HG03159 (cell line): ENCODE results near the gene SEC16A.

ENCODE experiments used
- ATAC-seq: cut with Tn5 transposase; IDR thresholded peaks from one replicate; pipeline ENCODE4 v1.9.1; 2021; ENCODE audit warnings: mild to moderate bottlenecking, moderate library complexity; ENCODE audit not compliant: unreplicated experiment

The SEC16A gene

DNA sequence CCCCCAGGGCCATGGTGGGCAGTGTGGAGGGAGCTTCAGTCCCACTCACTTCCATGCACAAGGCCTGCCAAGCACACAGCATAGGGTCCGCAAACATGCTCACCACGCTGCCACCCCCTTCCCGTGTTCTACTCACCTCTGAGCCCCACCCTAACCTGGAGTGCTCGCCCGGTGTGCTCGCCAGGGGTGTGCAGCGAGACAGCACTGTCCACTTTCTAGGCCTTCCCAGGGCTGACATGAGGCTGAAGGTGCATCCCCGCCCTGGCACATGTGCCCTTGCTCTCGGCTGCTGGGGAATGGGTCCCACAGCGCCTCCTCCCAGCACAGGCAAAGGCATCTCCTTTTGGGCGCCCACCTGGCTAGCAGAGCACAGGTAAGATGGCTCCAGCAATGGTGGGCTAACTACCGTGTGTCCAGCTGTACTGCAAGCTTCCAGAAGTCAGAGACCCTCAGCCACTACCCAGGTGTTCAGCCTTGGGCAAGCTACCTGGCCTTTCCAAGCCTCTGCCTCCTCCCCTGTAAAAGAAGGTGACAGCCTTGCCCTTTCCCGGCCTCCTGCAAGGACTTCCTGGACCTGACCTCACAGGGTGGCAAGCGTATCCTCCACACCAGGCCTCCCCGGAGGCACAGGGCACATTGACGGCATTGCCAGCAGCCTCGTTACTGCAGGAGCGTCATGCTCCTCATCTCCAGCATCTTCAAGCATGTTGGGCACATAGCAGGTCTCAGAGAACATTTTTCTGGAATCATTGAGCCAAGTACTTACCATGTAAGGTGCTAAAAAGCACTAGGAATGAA is 4.2 kb upstream of the SEC16A start:
- ATAC-seq = no peak

- ATAC-seq = no peak
Measured at GRCh38 chr9:136486131-136486530, 3.3 kb upstream of the SEC16A start.

DNA sequence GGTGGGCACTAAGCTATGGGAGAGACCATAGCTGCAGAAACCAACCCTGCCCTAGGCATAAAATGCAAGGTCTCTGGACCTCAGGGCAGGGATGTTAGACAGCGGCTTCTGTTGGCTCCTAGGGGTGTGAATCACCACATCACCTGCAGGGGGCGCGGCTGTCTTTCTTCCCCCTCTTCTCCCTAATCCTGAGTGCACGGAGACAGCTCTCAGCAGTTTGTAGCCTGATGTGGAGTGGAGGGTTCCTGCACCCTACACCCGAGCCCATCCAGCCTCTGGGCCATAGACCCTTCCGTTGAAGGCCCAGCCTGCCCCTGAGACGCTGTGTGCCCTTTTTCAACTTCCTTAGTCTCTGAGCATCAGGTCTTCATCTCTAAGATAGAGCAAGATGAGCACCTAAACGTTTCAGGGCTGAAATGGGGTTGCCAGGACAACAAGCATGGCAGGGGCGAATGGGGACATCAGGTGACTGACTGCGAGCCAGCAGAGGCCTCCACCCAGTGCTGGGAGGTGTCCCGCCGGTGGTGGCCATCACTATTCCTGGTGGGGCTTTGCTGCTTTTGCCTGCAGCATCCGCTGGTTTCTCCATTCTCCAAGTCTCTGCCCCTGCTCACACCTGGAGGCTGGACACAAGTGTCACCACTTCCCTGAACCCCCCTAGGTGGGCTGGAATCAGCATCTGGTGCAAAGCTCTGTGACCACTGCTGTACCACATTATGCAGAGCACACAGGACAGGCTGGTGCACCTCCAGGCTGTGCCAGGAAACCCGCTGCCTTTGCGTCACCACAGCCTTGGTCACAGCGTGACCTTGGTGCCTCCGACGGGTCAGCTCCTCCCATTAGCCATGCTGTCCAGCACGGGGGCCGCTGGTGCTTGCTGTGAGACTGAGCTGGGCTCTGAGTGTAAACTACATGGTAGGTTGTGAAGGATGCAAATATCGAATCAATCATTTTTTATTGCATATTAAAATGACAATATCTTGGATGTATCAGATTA is 2.5 kb upstream of the SEC16A start:
- ATAC-seq = no peak

GRCh38 chr9:136484153-136485048 is 1.6 kb upstream of the SEC16A start:
- peak; percentile 1 for ATAC-seq

- peak; percentile 58 for ATAC-seq
Measured at GRCh38 chr9:136483589-136484152, 831 bp upstream of the SEC16A start.

DNA sequence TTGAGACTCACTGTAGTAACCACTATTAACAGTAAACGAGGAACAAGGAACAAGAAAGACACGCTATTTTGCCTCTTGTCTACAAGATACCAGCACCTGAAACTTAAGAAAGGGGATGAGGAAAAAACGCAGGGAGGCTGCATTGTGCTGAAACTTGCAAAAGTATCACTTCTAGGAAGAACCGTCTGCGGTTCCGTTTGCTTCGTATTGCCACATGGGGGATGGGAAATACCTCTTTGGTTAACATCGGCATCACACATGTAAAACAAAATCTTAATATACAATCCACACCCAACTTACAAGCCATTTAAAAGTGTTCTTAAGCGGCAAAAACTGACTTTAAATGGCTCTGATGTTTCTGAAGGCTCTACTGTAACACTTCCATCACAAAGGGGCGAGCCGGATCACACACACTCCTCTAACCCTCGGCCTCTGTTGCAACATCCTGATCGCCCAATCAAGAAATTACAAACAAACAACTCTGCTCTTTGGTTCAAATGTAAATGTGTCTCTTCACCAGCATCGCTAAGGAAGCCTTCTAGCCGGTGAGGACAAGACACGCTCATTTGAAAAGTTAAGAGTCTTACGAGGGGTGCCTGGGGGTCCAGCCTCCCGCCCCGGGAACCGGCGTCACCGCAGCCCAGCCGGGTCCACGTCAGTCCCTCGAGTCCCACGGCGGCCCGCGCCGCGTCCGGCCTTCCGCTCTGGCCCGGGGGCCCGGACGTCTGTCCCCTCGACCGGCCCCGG is 621 bp downstream of the SEC16A start:
- no peak for ATAC-seq

DNA sequence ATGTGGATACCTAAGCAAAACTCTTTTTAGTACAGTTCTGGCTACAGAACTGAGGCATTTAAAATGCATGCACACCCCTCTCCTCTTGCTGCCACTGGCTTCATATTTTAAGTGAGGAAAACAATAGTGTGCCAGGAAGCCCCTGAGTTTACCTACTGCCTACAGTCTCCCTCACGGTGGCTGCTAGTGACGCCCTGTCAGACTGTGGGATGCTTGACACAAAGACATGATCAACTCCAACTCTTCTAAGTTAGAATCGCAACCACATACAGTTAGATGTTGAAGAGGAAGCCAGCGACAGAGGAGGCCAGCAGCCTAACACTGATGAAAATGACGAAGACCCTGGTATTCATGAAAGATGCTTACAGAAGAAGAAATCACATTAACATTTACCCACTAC is 1.3 kb downstream of the SEC16A start:
- no peak for ATAC-seq

DNA sequence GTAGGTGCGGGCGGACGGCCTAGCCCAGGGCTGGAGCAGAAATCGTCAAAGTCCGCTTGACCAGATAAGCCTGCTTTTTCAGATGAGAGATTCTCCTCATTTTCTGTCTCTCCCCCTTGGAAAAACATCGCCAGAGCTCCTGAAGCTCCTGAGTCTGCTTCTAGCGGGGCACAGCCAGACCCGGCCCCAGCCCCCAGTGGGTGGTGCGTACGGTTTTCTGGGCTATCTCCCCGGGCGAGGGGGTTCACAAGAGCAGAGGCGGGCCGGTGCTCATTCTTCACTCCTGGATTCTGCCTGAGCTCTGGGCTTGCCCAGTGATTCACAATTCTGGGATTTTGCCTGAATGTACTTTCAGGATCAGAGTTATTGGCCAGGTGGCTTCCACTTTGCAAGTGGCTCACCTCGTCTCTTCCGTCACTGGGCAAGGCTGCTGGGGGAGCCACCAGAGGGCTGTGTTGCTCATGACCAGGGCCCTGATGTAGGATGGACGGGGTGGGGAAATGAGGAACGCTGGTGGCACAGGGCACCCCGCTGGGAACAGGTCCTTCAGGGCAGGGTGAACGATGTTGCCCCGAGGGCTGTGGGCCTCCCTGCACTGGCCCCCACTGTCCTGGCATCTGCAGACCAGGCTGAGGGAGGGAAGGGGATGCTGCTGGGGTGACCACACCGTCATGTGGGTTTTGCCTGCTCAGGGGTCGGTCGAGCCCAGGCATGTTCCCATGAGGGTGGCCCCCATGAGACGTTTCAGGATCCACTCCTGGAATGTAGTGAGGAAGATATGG is 6.3 kb downstream of the SEC16A start:
- ATAC-seq = no peak

GRCh38 chr9:136474974-136475865 is 7.6 kb downstream of the SEC16A start:
- ATAC-seq = no peak

DNA sequence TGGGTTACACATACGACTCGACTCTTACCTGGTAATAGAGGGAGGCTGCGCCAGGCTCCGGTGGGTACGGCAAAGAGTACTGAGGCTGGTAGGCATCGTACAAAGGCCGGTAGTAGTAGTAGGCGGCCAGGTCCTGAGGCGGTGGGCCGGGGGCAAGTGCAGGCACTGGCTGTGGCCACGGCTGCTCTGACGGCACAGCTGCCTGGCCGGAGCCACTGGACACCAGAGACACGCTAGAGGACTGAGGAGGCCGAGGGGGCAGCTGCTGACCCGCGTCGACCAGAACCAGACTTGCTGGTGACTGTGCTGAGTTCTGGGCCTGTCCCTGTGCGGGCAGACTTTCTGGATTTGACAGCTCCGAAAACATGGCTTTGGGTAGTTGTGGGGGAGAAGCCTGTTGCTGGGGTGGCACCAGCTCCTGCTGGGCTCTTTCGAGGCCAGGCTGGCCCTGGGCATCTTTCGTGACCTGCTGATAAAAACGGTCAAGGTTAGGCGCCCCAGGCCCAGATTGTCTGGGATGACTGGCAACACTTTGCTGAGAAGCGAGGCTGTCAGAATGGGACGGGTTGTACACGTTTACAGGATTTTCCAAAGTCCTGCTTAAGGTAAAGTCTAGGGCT is 8.7 kb downstream of the SEC16A start:
- ATAC-seq = no peak

DNA sequence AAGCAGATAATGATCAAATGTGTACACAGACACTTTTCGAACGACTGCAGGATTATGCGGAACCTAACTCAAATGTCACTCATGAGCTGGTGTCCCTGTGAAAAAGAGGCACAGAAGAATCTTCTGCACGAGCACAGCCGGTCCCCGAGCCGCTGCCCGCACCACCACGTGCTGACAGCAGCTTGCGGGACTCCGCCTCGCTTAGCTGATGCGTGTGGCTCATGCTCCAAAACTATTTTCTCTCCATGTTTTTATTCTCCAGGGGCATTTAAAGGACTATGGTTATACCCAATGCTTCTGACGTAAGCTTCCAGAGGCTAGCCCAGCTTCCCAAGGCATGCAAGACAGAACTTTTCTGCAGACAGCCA is 9.5 kb downstream of the SEC16A start:
- no peak for ATAC-seq

DNA sequence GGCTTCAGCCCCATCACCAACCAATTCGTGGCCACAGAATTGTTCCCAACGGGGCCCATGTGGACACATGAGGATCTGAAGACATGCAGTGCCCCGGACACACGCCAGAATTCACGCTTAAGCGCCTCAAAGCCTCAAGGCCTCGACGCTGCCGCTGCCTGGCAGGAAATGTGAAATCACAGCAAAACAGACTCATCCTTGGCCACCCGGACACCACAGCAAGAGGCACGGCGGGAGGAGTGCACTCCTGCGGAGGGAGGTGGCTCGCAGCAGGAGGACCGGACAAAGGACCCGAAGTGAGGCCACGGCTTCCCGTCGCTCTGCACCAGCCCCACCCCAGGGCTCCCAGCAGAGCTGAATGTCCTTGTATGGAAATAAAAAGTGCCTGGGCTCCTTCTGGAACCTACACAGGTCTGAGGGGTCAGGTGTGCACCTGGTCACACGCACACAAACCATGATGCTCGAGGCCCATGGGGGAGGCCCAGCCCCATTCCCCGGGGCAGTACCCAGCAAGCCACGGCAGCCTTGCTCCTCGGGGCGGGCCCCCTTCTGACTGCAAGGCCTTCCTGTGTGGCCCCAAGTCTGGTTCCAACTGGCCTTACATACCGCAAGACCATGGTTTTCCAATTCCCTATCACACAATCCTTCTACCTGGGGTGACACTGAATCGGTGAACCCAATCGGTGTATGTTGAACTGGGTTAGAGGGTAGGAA is 10.0 kb downstream of the SEC16A start:
- no peak for ATAC-seq

GRCh38 chr9:136471802-136472487 is 10.9 kb downstream of the SEC16A start:
- no peak for ATAC-seq

- no peak for ATAC-seq
Measured at GRCh38 chr9:136470792-136471469, 11.9 kb downstream of the SEC16A start.

DNA sequence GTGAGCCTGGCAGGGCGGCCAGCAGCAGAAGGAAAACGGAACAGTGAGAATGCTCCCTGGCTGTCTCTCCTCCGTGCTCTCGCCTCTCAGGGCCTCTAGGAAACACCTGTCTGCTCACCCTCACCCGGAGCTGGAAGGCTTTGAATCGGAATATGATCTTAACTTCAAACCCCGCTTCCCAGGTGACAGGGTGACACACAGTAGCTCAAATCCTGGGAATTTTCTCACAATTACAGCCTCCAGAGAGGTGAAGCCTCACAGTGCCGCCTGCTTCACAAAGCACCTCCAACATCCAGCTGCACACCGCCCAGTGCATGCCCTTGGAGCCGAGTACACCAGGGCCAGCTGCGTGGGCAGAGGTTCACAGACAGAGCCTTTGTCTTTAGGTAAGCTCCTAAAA is 12.5 kb downstream of the SEC16A start:
- ATAC-seq = no peak

DNA sequence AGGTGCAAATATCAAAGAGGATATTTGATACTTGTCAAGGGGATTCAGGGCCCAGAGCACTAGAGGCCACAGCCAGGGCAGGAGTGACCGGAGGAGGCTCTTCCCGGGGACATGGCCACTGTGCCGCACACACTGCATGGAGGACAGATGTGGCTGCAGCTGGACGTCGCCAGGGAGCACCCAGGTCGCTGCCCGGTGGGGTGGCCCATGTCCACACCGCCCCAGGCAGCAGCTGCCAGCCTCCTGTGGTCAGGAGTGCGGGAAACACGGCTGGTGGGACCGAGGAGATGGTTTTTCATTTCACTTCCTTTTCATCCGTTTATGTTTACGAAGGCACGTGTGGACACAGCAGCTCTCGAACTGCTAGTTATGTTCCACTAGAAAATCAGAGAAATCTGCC is 15.1 kb downstream of the SEC16A start:
- no peak for ATAC-seq
